ENCODE data around the gene ABCF3.

Gene ABCF3

DNA sequence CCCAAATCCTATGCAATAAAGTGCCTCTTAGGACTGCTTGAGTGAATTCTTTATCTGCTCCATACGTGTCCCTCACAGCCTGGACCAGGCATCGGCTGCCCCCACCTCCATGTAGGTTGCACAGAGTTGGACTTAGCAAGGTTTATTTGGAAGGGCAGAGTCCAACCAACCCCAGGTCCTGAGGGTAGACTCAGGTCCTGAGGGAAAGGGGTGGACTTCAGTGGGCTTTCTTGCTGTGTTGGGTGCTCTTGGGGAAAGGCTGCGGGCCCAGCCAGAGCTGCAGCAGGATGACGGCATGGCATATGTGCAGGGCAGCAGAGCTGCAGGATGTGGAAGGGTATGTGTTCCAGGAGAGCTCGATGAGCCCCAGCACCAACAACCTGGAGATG, 56.3 kb downstream of the ABCF3 start:
- H3K27ac ChIP-seq, result peak overlapping the region; percentile 21
- TF ChIP-seq, protein P1, sequence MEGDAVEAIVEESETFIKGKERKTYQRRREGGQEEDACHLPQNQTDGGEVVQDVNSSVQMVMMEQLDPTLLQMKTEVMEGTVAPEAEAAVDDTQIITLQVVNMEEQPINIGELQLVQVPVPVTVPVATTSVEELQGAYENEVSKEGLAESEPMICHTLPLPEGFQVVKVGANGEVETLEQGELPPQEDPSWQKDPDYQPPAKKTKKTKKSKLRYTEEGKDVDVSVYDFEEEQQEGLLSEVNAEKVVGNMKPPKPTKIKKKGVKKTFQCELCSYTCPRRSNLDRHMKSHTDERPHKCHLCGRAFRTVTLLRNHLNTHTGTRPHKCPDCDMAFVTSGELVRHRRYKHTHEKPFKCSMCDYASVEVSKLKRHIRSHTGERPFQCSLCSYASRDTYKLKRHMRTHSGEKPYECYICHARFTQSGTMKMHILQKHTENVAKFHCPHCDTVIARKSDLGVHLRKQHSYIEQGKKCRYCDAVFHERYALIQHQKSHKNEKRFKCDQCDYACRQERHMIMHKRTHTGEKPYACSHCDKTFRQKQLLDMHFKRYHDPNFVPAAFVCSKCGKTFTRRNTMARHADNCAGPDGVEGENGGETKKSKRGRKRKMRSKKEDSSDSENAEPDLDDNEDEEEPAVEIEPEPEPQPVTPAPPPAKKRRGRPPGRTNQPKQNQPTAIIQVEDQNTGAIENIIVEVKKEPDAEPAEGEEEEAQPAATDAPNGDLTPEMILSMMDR (conservative IDR thresholded peaks at IDR 0.05), result no peak; the same call in 1 of the 2 replicates
- no peak for TF ChIP-seq ZFX (IDR thresholded peaks at IDR 0.05)

Data from C4-2B (cell line).